Fibroblast of peridontal ligament (primary cell): ENCODE data around the gene THTPA.
"Not testable (repeated sequence)": the region's sequence is repeated elsewhere in the genome, so short reads cannot be mapped to it uniquely, and the experiment has no call there.

ENCODE experiments used
- DNase-seq: peaks from one replicate; pipeline ENCODE4 v3.0.0-alpha.2; 2010; ENCODE audit errors: extremely low read depth

THTPA gene

GRCh38 chr14:23583761-23584526 is 27.9 kb downstream of the THTPA start:
- DNase-seq: not testable (repeated sequence)

GRCh38 chr14:23584527-23585203 is 28.6 kb downstream of the THTPA start:
- DNase-seq: not testable (repeated sequence)

- peak; percentile 75 for DNase-seq
Observed at GRCh38 chr14:23588884-23589598, 33.0 kb downstream of the THTPA start.

- no peak for DNase-seq
Observed at GRCh38 chr14:23589606-23590005, 33.5 kb downstream of the THTPA start.

DNA sequence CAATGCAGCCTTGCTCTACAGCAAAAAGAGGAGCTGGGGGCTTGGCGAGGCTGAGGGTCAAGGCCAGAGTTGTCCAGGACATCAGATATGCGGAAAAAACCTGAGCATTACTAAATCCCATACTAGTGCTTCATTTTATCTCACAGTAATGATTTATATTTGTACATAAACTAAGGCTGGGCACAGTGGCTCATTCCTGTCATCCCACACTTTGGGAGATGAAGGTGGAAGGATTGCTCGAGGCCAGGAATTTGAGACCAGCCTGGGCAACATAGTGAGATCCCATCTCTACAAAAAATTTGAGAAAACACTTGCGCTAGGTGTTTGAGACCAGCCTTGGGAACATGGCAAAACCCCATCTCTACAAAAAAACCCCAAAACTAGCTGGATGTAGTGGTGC is 34.1 kb downstream of the THTPA start:
- no peak for DNase-seq

GRCh38 chr14:23594191-23594590 is 38.1 kb downstream of the THTPA start:
- DNase-seq: not testable (repeated sequence)

DNA sequence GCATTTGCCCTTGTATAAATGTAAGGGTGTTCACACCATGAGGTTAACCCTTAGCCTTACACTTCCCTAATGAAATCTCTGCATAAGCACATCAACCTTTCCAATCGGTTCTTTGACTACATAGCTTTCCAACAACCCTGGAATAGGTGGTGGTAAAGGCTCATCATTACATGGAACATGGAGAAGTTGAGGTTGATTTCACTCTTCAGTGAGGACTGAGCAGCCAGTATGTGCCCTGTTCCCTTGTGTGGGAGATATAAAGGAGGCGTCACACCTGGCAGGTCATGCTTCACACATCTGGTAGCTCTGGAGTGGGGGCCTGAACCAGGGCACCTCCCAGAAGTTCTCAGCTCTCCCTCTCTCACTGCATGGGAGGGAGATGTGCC is 44.2 kb downstream of the THTPA start:
- no peak for DNase-seq

DNA sequence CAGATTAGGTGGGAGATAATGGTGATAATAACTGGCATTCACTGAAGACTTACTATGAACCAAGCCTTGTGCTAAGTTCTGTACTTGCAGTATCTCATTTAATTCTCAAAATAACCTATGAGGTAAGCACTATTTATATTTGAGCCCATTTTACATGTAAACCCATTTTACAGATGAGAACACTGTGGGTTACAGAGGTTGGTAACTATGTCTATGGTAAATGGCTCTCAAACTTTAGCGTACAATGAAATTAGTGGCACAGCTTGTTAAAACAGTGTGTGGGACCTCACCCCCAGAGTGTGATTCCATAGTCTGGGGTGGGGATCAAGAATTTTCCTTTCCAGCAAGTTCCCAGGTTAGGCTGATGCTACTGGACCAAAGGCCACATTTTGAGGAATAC is 44.7 kb downstream of the THTPA start:
- no peak for DNase-seq

DNA sequence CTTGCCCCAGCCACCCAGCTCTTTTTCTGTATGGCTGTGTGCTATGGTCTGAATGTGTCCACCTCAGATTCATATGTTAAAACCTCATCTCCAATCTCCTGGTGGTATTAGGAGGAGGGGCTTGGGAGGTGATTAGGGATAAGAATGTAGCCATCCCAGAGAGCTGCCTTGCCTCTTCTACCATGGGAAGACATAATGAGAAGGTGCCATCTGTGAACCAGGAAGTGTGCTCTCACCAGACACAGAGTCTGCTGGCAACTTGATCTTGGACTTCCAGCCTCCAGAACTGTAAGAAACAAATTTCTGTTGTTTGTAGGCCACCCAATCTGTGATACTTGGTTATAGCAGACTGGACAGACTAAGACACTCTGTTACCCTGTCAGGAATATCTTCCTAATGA is 45.4 kb downstream of the THTPA start:
- no peak for DNase-seq

DNA sequence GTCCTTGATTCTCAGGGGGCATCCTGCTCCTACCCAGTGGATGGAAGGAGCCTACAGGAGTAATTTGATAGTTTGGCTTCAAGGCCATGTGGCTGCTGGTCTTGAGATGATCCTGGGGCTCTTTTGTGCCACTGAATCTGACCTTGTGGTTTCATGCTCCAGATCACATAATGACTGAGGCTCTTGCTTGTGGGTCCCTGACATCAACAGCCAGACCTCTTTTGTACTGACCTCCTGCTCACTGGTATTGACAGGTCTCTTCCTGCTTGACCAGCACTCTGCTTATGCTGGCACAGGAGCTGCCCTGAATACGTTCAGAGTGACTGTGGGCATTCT is 45.7 kb downstream of the THTPA start:
- DNase-seq: no peak

- DNase-seq: no peak
Observed at GRCh38 chr14:23602181-23603095, 46.4 kb downstream of the THTPA start.

DNA sequence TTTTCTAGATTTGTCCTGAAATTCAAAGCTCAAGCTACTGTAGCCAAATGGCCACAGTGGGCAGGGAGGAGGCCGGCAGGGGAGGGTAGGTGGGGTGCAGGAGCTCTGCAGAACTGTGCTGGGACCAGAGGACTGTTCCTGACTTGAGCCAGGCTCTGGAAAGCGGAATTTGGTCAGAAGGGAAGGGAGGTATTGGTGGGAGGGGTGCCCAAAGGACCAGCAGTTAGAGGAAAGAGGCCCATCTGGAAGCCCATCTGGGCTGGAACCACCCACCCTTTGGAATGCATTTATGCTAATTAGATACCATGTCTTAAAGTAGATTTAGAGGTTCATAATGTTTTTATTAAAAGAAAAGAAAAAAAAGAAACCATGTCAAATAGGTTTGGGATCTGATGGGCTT is 47.0 kb downstream of the THTPA start:
- no peak for DNase-seq

GRCh38 chr14:23604148-23604547 is 48.1 kb downstream of the THTPA start:
- no peak for DNase-seq

GRCh38 chr14:23604675-23605170 is 48.7 kb downstream of the THTPA start:
- no peak for DNase-seq

DNA sequence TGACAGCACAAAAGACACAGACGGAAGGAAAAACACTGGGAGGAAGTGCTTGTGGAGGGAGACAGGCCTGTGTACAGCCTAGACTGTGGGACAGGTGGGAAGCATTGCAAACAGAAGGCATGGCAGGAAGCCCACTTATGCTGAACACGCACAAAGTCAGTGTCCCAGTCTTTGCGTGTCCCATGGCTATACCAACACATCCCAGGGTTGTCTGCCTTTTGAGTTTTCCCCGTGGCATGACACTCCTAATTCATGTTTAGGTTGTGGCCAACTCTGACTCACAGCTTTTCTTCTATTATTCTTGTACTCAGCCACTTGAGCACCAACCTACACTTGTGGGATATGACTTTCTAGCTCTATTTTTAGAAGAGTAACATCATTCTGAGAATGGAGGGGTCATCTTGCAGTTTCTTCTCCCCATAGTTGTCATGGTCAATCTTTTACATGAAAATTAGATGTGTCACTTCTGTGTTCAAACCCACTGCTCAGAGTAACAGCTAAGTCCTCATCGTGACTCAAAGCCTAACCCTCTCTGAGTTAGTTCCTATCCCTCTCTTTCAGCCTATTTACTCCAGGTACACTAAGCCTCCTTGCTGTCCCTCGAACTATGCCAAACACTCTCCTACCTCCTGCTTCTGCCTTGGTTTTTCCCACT is 50.0 kb downstream of the THTPA start:
- DNase-seq: peak; percentile 3

GRCh38 chr14:23608454-23608853 is 52.4 kb downstream of the THTPA start:
- DNase-seq: no peak

GRCh38 chr14:23609001-23609400 is 52.9 kb downstream of the THTPA start:
- no peak for DNase-seq

GRCh38 chr14:23609411-23610089 is 53.5 kb downstream of the THTPA start:
- DNase-seq: not testable (repeated sequence)
